Upper lobe of left lung (tissue), 6 donors: ENCODE results near the gene CEP43. TPM values are rescaled to one million over a fixed set of nuclear protein-coding genes. Genes with fewer than 3 reads are reported as not detected.

Experiments used
- ATAC-seq, 2 donors: fragments of 200-7000 bp; cut with Tn5 transposase; one replicate each; pipeline ENCODE4 v1.9.1; 2022; ENCODE audit warnings: mild to moderate bottlenecking in 2 of 2, moderate library complexity in 2 of 2; ENCODE audit not compliant: low FRiP score in 2 of 2
- DNase-seq, 2 donors: peaks; one replicate each; pipeline ENCODE4 v3.0.0-alpha.2; 2019 to 2020
- H3K27ac ChIP-seq, 4 donors: fragments of 200-600 bp; sonication (generic); one replicate each; pipeline ENCODE4 v1.5.1; 2016 to 2019
- H3K27me3 ChIP-seq, 4 donors: fragments of 200-600 bp; sonication (generic); one replicate each; pipeline ENCODE4 v1.5.1; 2017 to 2019
- H3K36me3 ChIP-seq, 4 donors: fragments of 200-600 bp; sonication (generic); one replicate each; pipeline ENCODE4 v1.5.1; 2016 to 2019
- H3K4me1 ChIP-seq, 4 donors: fragments of 200-600 bp; sonication (generic); one replicate each; pipeline ENCODE4 v1.5.1; 2018 to 2019
- H3K4me3 ChIP-seq, 4 donors: fragments of 200-600 bp; sonication (generic); one replicate each; pipeline ENCODE4 v1.5.1; 2017 to 2019; ENCODE audit warnings: mild to moderate bottlenecking in 2 of 4, moderate library complexity in 1 of 4
- H3K9me3 ChIP-seq, 4 donors: fragments of 200-600 bp; sonication (generic); one replicate each; pipeline ENCODE4 v1.5.1; 2018 to 2019
- CTCF ChIP-seq, 6 experiments: fragments of 450-650 bp in 4 of 6; fragments of 200-600 bp in 2 of 6; sonication (generic) in 2 of 6; IDR thresholded peaks; one replicate each; pipeline ENCODE4 v1.5.1; 2016 to 2019; ENCODE audit warnings: antibody characterized with exemption in 6 of 6
- EP300 ChIP-seq, 4 donors: sonication (generic); formaldehyde crosslinking; IDR thresholded peaks; one replicate each; pipeline ENCODE4 v1.5.1; 2017; ENCODE audit warnings: antibody characterized with exemption in 4 of 4, control low read depth in 2 of 4
- POLR2A ChIP-seq, 4 donors: fragments of 450-650 bp; IDR thresholded peaks; one replicate each; pipeline ENCODE4 v1.5.1; 2016 to 2017; ENCODE audit warnings: antibody characterized with exemption in 4 of 4, mild to moderate bottlenecking in 2 of 4
- POLR2AphosphoS5 ChIP-seq, 2 donors: sonication (generic); formaldehyde crosslinking; IDR thresholded peaks; one replicate each; pipeline ENCODE4 v1.5.1; 2017; ENCODE audit warnings: antibody characterized with exemption in 2 of 2
- WGBS, 2 donors: methylation state at CpG; one replicate each; pipeline ENCODE4 v1.1.5; 2017 to 2018; 5-methylcytosine and 5-hydroxymethylcytosine counted together
- total RNA-seq, 6 donors: library from RNA; depleted of rRNA in 4 of 6; stranded (reverse); fragments of >200 nt in 4 of 6; gene quantifications; one replicate each; pipeline versions ENCODE4 v1.1.0 to v1.2.1, GENCODE V29; 2016 to 2021
- donor health status: DM: no; HTN: no; CAD: no; lungs with moderate emphysema.
- donor health status: DM: no; HTN: yes; CAD: no; lungs with severe emphysema.

CEP43 gene
- total RNA-seq, 6 donors from 2014 or later: 7.8 to 70.2 (median 14.1) TPM

GRCh38 chr6:166955121-166955864 is 43.9 kb upstream of the CEP43 start:
- DNase-seq (peak; percentile 61 to 75), ATAC-seq (peak in 1 of 2 donors; percentile 2)
- no peaks in the 10 kb centered on the region for H3K36me3 ChIP-seq
- no peak for TF ChIP-seq CTCF (IDR thresholded peaks at IDR 0.05)
- TF ChIP-seq EP300 (IDR thresholded peaks at IDR 0.05): no peak
- TF ChIP-seq POLR2A (IDR thresholded peaks at IDR 0.05): peak in 1 of 4 donors; percentile 37
- peaks cover 41 to 62% (median 47%) of the 10 kb centered on the region in 4 donors for H3K4me1 ChIP-seq
- H3K27ac ChIP-seq: peak overlapping the region; percentile 93 to 99 (median 96)
- H3K4me3 ChIP-seq: peak overlapping the region; percentile 58 to 98 (median 92)
- 39 to 42% methylated on average over 47 to 52 of the region's 52 CpGs for WGBS, 2 donors
- H3K27me3 ChIP-seq: no peaks in the 10 kb centered on the region
- no peaks in the 10 kb centered on the region for H3K9me3 ChIP-seq

- H3K36me3 ChIP-seq: no peaks in the 10 kb centered on the region
- H3K4me1 ChIP-seq: peaks cover 39 to 58% (median 44%) of the 10 kb centered on the region in 4 donors
- TF ChIP-seq POLR2AphosphoS5 (IDR thresholded peaks at IDR 0.05) (no peak), POLR2A (IDR thresholded peaks at IDR 0.05) (no peak), EP300 (IDR thresholded peaks at IDR 0.05) (no peak), CTCF (IDR thresholded peaks at IDR 0.05) (peak in 2 of 6 experiments; percentile 10 to 11)
- peak overlapping the region; percentile 93 to 99 (median 96) for H3K27ac ChIP-seq
- peak; percentile 34 to 54 for ATAC-seq
- H3K9me3 ChIP-seq: no peaks in the 10 kb centered on the region
- DNase-seq: no peak
- peak overlapping the region; percentile 58 to 98 (median 92) for H3K4me3 ChIP-seq
- H3K27me3 ChIP-seq: no peaks in the 10 kb centered on the region
- WGBS, 2 donors: 0% methylated on average over 5 to 29 of the region's 54 CpGs
Measured at GRCh38 chr6:166955865-166956443, 43.2 kb upstream of the CEP43 start.

GRCh38 chr6:166956444-166957086 is 42.6 kb upstream of the CEP43 start, which contains the start of gene RNASET2:
Gene RNASET2, minus strand, starts transcription at chr6:166956550. Its CDS starts 368 bp downstream, at chr6:166956182.
- Histone ChIP-seq H3K9me3 (no peaks in the 10 kb centered on the region), H3K27ac (peak within 1 kb of the TSS; percentile 93 to 99 (median 96)), H3K27me3 (no peaks in the 10 kb centered on the region), H3K4me3 (peak within 1 kb of the TSS; percentile 61 to 98 (median 92)), H3K4me1 (peaks cover 36 to 52% (median 42%) of the 10 kb centered on the region in 4 donors), H3K36me3 (no peaks in the 10 kb centered on the region)
- peak; percentile 98 to 99 for ATAC-seq
- TF ChIP-seq POLR2AphosphoS5 (IDR thresholded peaks at IDR 0.05) (peak; percentile 76 to 80), EP300 (IDR thresholded peaks at IDR 0.05) (no peak), CTCF (IDR thresholded peaks at IDR 0.05) (peak in 2 of 6 experiments; percentile 6), POLR2A (IDR thresholded peaks at IDR 0.05) (peak in 3 of 4 donors; percentile 71 to 97 (median 75))
- peak; percentile 97 to 100 for DNase-seq
- 1% methylated on average over 25 to 54 of the region's 71 CpGs for WGBS, 2 donors

GRCh38 chr6:166957087-166957804 is 42.0 kb upstream of the CEP43 start:
- DNase-seq (peak; percentile 71 to 91), ATAC-seq (peak; percentile 68 to 78)
- H3K27me3 ChIP-seq: no peaks in the 10 kb centered on the region
- H3K27ac ChIP-seq: peak overlapping the region; percentile 93 to 99 (median 96)
- H3K9me3 ChIP-seq: no peaks in the 10 kb centered on the region
- H3K4me3 ChIP-seq: peak overlapping the region; percentile 61 to 98 (median 92)
- H3K4me1 ChIP-seq: peaks cover 36 to 51% (median 42%) of the 10 kb centered on the region in 4 donors
- TF ChIP-seq POLR2AphosphoS5 (IDR thresholded peaks at IDR 0.05) (no peak), POLR2A (IDR thresholded peaks at IDR 0.05) (no peak), EP300 (IDR thresholded peaks at IDR 0.05) (no peak), CTCF (IDR thresholded peaks at IDR 0.05) (no peak)
- WGBS, 2 donors: 9 to 22% methylated on average over 9 to 16 of the region's 26 CpGs
- no peaks in the 10 kb centered on the region for H3K36me3 ChIP-seq
